NCI-H2227 (cell line): ENCODE results near the gene NXPH1.

ENCODE experiments used
- DNase-seq: peaks from one replicate; lab custom pipeline; 2025; ENCODE audit not compliant: unreplicated experiment; lab: John Stamatoyannopoulos, UW

Gene NXPH1

GRCh38 chr7:8491544-8492489 is 58.4 kb downstream of the NXPH1 start:
- peak; percentile 15 for DNase-seq

- no peak for DNase-seq
Observed at GRCh38 chr7:8499128-8499527, 65.7 kb downstream of the NXPH1 start.

- no peak for DNase-seq
Observed at GRCh38 chr7:8500286-8500685, 66.9 kb downstream of the NXPH1 start.

GRCh38 chr7:8507566-8507965 is 74.2 kb downstream of the NXPH1 start:
- peak; percentile 68 for DNase-seq

GRCh38 chr7:8509621-8510020 is 76.2 kb downstream of the NXPH1 start:
- no peak for DNase-seq

GRCh38 chr7:8511855-8512254 is 78.4 kb downstream of the NXPH1 start:
- DNase-seq: peak; percentile 57

GRCh38 chr7:8514781-8515519 is 81.5 kb downstream of the NXPH1 start:
- no peak for DNase-seq

GRCh38 chr7:8515640-8516185 is 82.3 kb downstream of the NXPH1 start:
- no peak for DNase-seq

- DNase-seq: no peak
Observed at GRCh38 chr7:8516976-8517375, 83.6 kb downstream of the NXPH1 start.

GRCh38 chr7:8528311-8528710 is 94.9 kb downstream of the NXPH1 start:
- DNase-seq: no peak

- DNase-seq: no peak
Observed at GRCh38 chr7:8531991-8532515, 98.6 kb downstream of the NXPH1 start.

- DNase-seq: no peak
Observed at GRCh38 chr7:8536431-8536830, 103.0 kb downstream of the NXPH1 start.

GRCh38 chr7:8549046-8549445 is 115.6 kb downstream of the NXPH1 start:
- DNase-seq: no peak

- DNase-seq: peak; percentile 28
Observed at GRCh38 chr7:8560501-8560900, 127.1 kb downstream of the NXPH1 start.

- no peak for DNase-seq
Observed at GRCh38 chr7:8561449-8561848, 128.0 kb downstream of the NXPH1 start.

- peak; percentile 53 for DNase-seq
Observed at GRCh38 chr7:8564281-8564680, 130.9 kb downstream of the NXPH1 start.

- DNase-seq: peak; percentile 22
Observed at GRCh38 chr7:8566016-8566415, 132.6 kb downstream of the NXPH1 start.

GRCh38 chr7:8567626-8568025 is 134.2 kb downstream of the NXPH1 start:
- no peak for DNase-seq

- no peak for DNase-seq
Observed at GRCh38 chr7:8579661-8580194, 146.3 kb downstream of the NXPH1 start.

GRCh38 chr7:8581842-8582241 is 148.4 kb downstream of the NXPH1 start:
- DNase-seq: no peak

GRCh38 chr7:8582728-8583127 is 149.3 kb downstream of the NXPH1 start:
- DNase-seq: no peak
